Suprapubic skin (tissue), 4 donors: ENCODE measurements around the gene ZNF777.

Experiments used
- EP300 ChIP-seq: sonication (generic); formaldehyde crosslinking; IDR thresholded peaks from one replicate; pipeline ENCODE4 v1.6.1; 2017; ENCODE audit warnings: antibody characterized with exemption
- POLR2A ChIP-seq, 2 donors: fragments of 450-650 bp; IDR thresholded peaks; one replicate each; pipeline ENCODE4 v1.6.1; 2017; ENCODE audit warnings: antibody characterized with exemption in 2 of 2, mild to moderate bottlenecking in 2 of 2, moderate library complexity in 2 of 2
- POLR2AphosphoS5 ChIP-seq, 3 donors: sonication (generic); formaldehyde crosslinking; IDR thresholded peaks; one replicate each; pipeline ENCODE4 v1.6.1; 2017; ENCODE audit warnings: antibody characterized with exemption in 3 of 3
- TF ChIP-seq, protein P1 (sequence below), 2 donors: fragments of 200-600 bp in 1 of 2; fragments of 450-650 bp in 1 of 2; sonication (generic) in 1 of 2; IDR thresholded peaks; one replicate each; pipeline ENCODE4 v1.5.1; 2016 to 2019; ENCODE audit warnings: antibody characterized with exemption in 2 of 2, mild to moderate bottlenecking in 1 of 2, moderate library complexity in 1 of 2

DNA sequence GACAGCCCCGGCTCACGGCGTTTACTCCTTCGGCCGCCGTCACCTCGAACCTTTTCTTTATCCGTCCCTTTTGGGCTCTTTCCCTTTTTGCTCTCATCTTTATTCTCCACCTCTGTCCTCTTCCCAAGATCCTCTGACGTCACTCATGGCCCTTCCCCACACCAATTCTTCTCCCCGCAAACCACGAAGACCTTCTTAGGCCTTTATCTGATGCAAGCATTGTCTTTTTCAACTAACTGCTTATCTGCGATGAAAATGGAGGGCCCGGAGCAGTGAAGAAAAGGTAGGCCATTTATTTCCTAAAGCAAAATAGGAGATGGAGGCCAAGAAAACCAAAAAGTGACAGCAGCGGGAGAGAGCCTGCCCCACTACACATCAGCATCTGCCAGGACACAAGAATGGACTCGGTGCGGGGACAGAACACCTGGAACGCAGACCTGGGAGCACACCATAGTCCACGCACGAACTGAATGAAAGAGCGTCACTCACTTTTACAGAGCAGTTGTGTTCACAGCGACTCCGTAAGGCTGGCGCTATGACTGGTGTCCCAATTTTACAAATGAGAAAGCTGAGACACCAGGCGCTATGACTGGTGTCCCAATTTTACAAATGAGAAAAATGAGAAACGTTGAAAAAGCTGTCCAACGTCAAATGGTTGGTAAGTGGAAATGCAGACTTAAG is 45.3 kb downstream of the ZNF777 start:
- TF ChIP-seq, protein P1, sequence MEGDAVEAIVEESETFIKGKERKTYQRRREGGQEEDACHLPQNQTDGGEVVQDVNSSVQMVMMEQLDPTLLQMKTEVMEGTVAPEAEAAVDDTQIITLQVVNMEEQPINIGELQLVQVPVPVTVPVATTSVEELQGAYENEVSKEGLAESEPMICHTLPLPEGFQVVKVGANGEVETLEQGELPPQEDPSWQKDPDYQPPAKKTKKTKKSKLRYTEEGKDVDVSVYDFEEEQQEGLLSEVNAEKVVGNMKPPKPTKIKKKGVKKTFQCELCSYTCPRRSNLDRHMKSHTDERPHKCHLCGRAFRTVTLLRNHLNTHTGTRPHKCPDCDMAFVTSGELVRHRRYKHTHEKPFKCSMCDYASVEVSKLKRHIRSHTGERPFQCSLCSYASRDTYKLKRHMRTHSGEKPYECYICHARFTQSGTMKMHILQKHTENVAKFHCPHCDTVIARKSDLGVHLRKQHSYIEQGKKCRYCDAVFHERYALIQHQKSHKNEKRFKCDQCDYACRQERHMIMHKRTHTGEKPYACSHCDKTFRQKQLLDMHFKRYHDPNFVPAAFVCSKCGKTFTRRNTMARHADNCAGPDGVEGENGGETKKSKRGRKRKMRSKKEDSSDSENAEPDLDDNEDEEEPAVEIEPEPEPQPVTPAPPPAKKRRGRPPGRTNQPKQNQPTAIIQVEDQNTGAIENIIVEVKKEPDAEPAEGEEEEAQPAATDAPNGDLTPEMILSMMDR (IDR thresholded peaks at IDR 0.05): no peak
- TF ChIP-seq POLR2A (IDR thresholded peaks at IDR 0.05) (no peak), POLR2AphosphoS5 (IDR thresholded peaks at IDR 0.05) (no peak), EP300 (no peak)
